ENCODE data around the gene TC2N. TPM values are rescaled to one million over a fixed set of nuclear protein-coding genes. Genes with fewer than 3 reads are reported as not detected.

Gene TC2N
- total and polyA plus RNA-seq, 2 donors = 23.9 to 42.5 TPM

DNA sequence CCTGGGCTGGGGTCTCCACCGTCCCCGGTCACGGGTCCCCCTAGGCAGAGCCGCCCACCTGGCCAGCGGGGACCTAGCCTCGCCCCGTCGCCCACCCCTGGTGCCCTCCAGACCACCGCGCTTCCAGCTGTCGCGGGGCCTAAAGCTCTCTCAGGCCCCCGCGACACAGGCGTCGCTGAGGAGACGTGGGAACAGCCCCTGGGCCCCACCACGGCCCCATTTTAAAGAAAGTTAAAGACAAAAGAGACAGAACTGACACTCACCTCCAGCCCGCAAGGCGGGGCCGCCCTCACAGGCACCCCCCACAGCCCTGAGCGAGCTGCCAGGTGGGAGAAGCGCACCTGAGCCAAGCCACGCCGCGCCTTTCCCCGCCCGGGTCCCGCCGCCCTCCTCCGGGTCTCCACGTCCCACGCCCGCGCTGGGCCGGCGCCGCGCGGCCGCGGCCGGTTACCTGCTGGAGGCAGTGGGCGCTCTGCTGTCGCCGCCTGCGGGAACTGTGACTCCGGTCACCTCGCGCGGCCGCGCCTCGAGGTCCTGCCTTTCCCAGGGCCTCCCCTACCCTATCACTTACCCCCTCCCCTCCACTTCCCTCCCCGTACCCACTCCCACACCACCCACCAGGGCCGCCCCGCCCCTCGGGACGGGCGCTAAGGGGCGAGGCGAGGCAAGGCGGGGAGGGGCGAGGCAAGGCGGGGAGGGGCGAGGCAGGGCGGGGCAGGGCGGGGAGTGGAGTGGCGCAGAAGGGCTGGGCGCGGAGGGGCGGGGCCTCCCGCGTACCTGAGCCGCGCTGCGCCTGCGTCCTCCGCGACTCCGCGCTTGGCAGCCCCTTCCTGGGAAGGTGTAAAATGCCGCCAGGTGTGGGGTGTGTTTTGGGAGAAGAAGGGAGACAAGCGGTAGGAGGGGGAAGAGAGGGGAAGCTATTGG is 31.2 kb downstream of the TC2N start:
- peaks cover 32 to 48% of the 10 kb centered on the region in 2 donors for H3K27me3 ChIP-seq (ENCODE audit: control insufficient read depth in 2 of 2, insufficient read depth in 1 of 2, low read length in 1 of 2)
- peak overlapping the region; percentile 49 to 59 for H3K4me3 ChIP-seq (ENCODE audit: low read length in 2 of 2)
- H3K4me1 ChIP-seq (ENCODE audit: control insufficient read depth in 2 of 2, insufficient read depth in 2 of 2, low read length in 2 of 2) = peaks cover 13 to 18% of the 10 kb centered on the region in 2 donors
- WGBS = 1% methylated on average over 84 of the region's 84 CpGs
- peak; percentile 38 to 91 (median 76) for DNase-seq (ENCODE audit: low read depth in 6 of 9, low spot score in 9 of 9)
- no peaks in the 10 kb centered on the region for H3K36me3 ChIP-seq (ENCODE audit: control insufficient read depth in 2 of 2, insufficient read depth in 2 of 2, low read length in 1 of 2)
- no peaks in the 10 kb centered on the region for H3K9me3 ChIP-seq (ENCODE audit: control insufficient read depth in 2 of 2, insufficient read depth in 1 of 2, low read length in 1 of 2)
- peak overlapping the region in 1 of 2 donors; percentile 58 for H3K27ac ChIP-seq (ENCODE audit: low read depth in 1 of 2, low read length in 1 of 2)

DNA sequence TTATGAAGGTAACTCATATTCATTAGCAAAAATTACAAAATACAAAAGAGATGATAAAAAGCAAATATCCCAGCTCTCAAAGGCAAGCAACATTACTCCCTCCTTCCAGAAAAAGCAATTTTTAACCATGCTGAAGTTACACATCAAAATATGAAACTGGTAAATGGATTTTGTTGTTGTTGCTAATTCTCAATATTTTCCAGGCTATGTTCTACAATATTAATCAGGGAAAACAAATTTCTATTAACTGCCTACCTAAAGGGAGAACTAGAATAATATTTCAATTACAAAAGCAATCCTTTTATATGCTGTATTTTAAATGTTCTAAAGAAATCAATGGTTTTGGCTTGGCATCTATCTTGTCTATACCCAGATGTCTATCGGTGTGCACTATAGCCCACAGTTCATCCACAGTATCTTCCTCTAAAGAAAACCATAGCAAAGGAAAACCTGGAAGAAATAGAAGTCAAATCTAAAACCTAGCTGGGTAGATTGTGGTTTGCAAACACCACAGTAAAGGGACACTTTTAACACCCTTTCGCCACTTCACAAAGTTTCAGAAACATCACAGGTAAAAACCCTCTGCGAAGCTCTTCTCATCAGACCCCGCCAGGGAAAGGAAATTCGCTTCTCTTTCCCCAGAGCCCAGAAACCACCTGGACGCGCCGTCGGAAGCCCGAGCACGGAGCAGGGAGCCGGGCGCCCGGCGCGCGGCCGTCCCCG is 32.0 kb downstream of the TC2N start:
- 2% methylated on average over 19 of the region's 19 CpGs for WGBS
- H3K36me3 ChIP-seq (ENCODE audit: control insufficient read depth in 2 of 2, insufficient read depth in 2 of 2, low read length in 1 of 2) = no peaks in the 10 kb centered on the region
- H3K4me3 ChIP-seq (ENCODE audit: low read length in 2 of 2) = peak overlapping the region; percentile 49 to 59
- peak in 5 of 9 donors; percentile 21 to 61 (median 22) for DNase-seq (ENCODE audit: low read depth in 6 of 9, low spot score in 9 of 9)
- H3K27ac ChIP-seq (ENCODE audit: low read depth in 1 of 2, low read length in 1 of 2) = peak overlapping the region in 1 of 2 donors; percentile 44
- H3K27me3 ChIP-seq (ENCODE audit: control insufficient read depth in 2 of 2, insufficient read depth in 1 of 2, low read length in 1 of 2) = peaks cover 32 to 48% of the 10 kb centered on the region in 2 donors
- H3K9me3 ChIP-seq (ENCODE audit: control insufficient read depth in 2 of 2, insufficient read depth in 1 of 2, low read length in 1 of 2) = no peaks in the 10 kb centered on the region
- H3K4me1 ChIP-seq (ENCODE audit: control insufficient read depth in 2 of 2, insufficient read depth in 2 of 2, low read length in 2 of 2) = peaks cover 13 to 18% of the 10 kb centered on the region in 2 donors

DNA sequence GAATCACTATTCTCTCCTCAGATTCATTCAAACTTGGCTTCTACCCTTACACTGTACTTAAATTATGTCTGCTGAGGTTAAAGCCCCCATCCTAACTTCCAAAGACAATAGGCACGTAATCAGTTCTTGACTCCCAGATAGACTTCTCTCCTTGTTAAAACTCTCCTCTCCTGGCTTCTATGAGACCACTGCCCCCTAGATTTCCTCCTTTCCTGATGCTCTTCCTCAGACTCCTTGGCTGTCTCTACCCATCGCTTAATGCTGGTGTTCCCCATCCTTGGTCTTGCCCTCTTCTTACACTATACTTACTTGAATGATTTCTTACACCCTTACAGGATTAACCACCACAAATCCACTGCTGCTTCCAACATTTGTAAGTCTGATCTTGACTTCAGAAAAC is 32.8 kb downstream of the TC2N start:
- Histone ChIP-seq H3K4me3 (ENCODE audit: low read length in 2 of 2) (no peak overlapping the region), H3K9me3 (ENCODE audit: control insufficient read depth in 2 of 2, insufficient read depth in 1 of 2, low read length in 1 of 2) (no peaks in the 10 kb centered on the region), H3K4me1 (ENCODE audit: control insufficient read depth in 2 of 2, insufficient read depth in 2 of 2, low read length in 2 of 2) (peaks cover 13 to 16% of the 10 kb centered on the region in 2 donors), H3K27me3 (ENCODE audit: control insufficient read depth in 2 of 2, insufficient read depth in 1 of 2, low read length in 1 of 2) (peaks cover 32 to 48% of the 10 kb centered on the region in 2 donors), H3K36me3 (ENCODE audit: control insufficient read depth in 2 of 2, insufficient read depth in 2 of 2, low read length in 1 of 2) (no peaks in the 10 kb centered on the region), H3K27ac (ENCODE audit: low read depth in 1 of 2, low read length in 1 of 2) (no peak overlapping the region)
- whole genome bisulfite sequencing = 95% methylated on average over 2 of the region's 2 CpGs
- no peak for DNase-seq (ENCODE audit: low read depth in 6 of 9, low spot score in 9 of 9)

DNA sequence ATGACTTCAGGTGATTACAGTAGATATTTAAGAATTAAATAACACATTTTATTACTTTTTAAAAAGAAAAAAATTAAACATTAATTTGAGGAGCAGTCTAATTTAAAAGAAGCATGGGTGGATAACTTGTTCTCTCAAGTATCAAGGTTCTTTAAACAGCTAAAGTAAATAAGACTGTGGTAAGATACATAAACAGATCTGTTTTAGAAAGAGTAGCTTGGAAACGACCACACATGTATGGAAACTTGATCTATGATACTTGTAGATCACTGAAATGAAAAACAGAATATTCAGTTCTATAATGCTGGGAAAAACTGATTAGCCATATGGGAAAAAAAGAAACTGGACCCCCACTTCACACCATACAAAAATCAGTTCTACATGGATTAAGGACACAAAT is 36.0 kb downstream of the TC2N start:
- Histone ChIP-seq H3K9me3 (ENCODE audit: control insufficient read depth in 2 of 2, insufficient read depth in 1 of 2, low read length in 1 of 2) (no peaks in the 10 kb centered on the region), H3K4me3 (ENCODE audit: low read length in 2 of 2) (no peak overlapping the region), H3K36me3 (ENCODE audit: control insufficient read depth in 2 of 2, insufficient read depth in 2 of 2, low read length in 1 of 2) (no peaks in the 10 kb centered on the region), H3K27me3 (ENCODE audit: control insufficient read depth in 2 of 2, insufficient read depth in 1 of 2, low read length in 1 of 2) (peaks cover 22 to 30% of the 10 kb centered on the region in 2 donors), H3K4me1 (ENCODE audit: control insufficient read depth in 2 of 2, insufficient read depth in 2 of 2, low read length in 2 of 2) (peaks cover 4 to 7% of the 10 kb centered on the region in 2 donors), H3K27ac (ENCODE audit: low read depth in 1 of 2, low read length in 1 of 2) (no peak overlapping the region)
- no peak for DNase-seq (ENCODE audit: low read depth in 6 of 9, low spot score in 9 of 9)
- WGBS = 87% methylated on average over 1 of the region's 1 CpG

DNA sequence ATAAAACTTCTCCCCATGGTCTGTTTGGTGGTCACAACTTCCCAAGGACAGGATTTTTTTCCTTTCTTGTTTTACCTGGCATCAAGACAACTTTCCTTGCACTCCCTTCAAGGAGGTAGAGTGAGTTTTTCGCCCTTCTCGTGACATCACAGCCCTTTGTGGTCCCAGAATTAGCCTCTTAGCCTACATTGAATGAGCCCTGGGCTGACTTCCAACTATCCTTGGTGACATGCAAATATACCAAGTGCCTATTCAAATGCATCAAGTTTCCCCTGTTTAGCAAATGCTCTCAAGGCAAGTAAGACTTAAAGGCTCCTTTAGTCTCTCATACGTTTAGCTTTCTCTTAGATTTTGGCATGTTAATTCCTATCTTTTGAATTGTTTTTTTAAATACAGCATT is 36.6 kb downstream of the TC2N start:
- Histone ChIP-seq H3K9me3 (ENCODE audit: control insufficient read depth in 2 of 2, insufficient read depth in 1 of 2, low read length in 1 of 2) (no peaks in the 10 kb centered on the region), H3K27ac (ENCODE audit: low read depth in 1 of 2, low read length in 1 of 2) (no peak overlapping the region), H3K27me3 (ENCODE audit: control insufficient read depth in 2 of 2, insufficient read depth in 1 of 2, low read length in 1 of 2) (peaks cover 17 to 24% of the 10 kb centered on the region in 2 donors), H3K36me3 (ENCODE audit: control insufficient read depth in 2 of 2, insufficient read depth in 2 of 2, low read length in 1 of 2) (no peaks in the 10 kb centered on the region), H3K4me3 (ENCODE audit: low read length in 2 of 2) (no peak overlapping the region), H3K4me1 (ENCODE audit: control insufficient read depth in 2 of 2, insufficient read depth in 2 of 2, low read length in 2 of 2) (peaks cover 1 to 3% of the 10 kb centered on the region in 2 donors)
- no peak for DNase-seq (ENCODE audit: low read depth in 6 of 9, low spot score in 9 of 9)
- 89% methylated on average over 3 of the region's 3 CpGs for WGBS

DNA sequence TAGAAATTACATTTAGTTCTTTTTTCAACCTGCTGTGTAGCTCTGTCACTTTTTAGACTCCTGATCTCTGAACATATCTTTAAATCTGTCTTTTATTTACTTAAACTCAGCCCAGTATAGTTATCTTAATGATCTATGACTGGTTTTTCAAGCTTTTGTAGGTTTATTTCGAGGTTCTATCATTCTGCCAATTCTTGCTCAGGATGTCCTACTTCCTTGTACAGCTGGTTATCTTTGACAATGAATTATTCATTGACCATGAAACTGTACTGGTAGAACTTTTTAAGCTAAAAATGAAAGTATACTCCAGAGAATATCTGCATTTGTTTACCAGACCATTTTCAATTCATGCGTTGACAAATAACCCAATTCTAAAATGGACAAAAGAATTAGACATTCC is 37.8 kb downstream of the TC2N start:
- 64% methylated on average over 2 of the region's 2 CpGs for WGBS
- no peaks in the 10 kb centered on the region for H3K9me3 ChIP-seq (ENCODE audit: control insufficient read depth in 2 of 2, insufficient read depth in 1 of 2, low read length in 1 of 2)
- H3K36me3 ChIP-seq (ENCODE audit: control insufficient read depth in 2 of 2, insufficient read depth in 2 of 2, low read length in 1 of 2) = no peaks in the 10 kb centered on the region
- H3K4me3 ChIP-seq (ENCODE audit: low read length in 2 of 2) = no peak overlapping the region
- peaks cover 11 to 12% of the 10 kb centered on the region in 2 donors for H3K27me3 ChIP-seq (ENCODE audit: control insufficient read depth in 2 of 2, insufficient read depth in 1 of 2, low read length in 1 of 2)
- no peaks in the 10 kb centered on the region for H3K4me1 ChIP-seq (ENCODE audit: control insufficient read depth in 2 of 2, insufficient read depth in 2 of 2, low read length in 2 of 2)
- no peak for DNase-seq (ENCODE audit: low read depth in 6 of 9, low spot score in 9 of 9)
- H3K27ac ChIP-seq (ENCODE audit: low read depth in 1 of 2, low read length in 1 of 2) = no peak overlapping the region

DNA sequence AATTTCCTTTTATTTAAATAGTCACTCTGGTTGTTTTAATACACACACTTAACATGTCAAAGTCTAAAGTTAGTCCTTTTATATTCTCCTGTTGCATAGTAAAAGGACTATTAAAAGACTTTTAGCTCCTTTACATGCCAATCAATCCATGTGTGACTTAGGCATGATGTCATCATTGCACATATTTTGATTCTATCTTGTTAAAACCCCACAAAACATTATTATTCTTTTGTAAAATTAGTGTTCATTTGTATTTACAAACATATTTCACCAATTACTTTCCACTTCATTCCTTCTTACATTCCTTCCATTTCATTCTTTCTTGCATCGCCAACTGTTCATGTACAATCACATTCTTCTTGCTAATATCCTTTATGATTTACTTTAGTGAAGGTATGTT is 39.6 kb downstream of the TC2N start:
- 100% methylated on average over 1 of the region's 1 CpG for WGBS
- Histone ChIP-seq H3K27me3 (ENCODE audit: control insufficient read depth in 2 of 2, insufficient read depth in 1 of 2, low read length in 1 of 2) (peaks cover 0 to 2% of the 10 kb centered on the region in 2 donors), H3K4me1 (ENCODE audit: control insufficient read depth in 2 of 2, insufficient read depth in 2 of 2, low read length in 2 of 2) (no peaks in the 10 kb centered on the region), H3K36me3 (ENCODE audit: control insufficient read depth in 2 of 2, insufficient read depth in 2 of 2, low read length in 1 of 2) (no peaks in the 10 kb centered on the region), H3K27ac (ENCODE audit: low read depth in 1 of 2, low read length in 1 of 2) (no peak overlapping the region), H3K9me3 (ENCODE audit: control insufficient read depth in 2 of 2, insufficient read depth in 1 of 2, low read length in 1 of 2) (no peaks in the 10 kb centered on the region), H3K4me3 (ENCODE audit: low read length in 2 of 2) (no peak overlapping the region)
- DNase-seq (ENCODE audit: low read depth in 6 of 9, low spot score in 9 of 9) = no peak

DNA sequence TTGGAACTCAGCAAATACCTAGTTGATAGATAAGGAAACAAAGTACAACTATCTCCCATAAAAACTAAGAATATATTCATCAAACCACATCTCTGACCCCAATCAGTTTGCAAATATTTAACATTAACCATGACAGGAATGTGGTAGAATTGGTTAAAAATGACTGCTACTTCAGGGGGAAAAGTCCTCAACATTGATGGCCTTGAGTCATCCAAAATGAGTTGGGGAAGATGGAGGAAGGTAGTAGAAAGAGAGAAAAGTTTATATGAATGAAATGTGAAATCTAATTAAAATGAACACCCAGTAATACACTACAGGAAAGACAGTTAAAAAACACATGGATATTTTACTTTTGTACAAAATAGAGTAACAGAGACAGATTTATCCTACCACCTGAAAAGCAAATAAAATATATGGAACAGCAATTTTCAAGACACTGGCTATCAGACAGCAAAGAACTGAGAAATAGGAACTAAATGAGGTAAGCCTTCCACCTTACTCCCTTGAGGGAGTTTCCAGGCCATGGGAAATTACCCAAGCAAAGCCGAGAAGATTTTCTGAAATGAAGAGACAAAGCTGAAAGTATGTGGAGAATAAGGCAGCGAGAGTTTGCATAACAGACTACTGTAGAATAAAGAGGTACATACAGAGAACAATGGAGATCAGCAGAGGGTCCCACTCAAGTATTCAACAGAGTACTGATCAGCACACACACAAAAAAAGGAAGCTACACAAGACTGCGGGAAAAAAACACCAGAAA is 49.6 kb downstream of the TC2N start:
- no peaks in the 10 kb centered on the region for H3K9me3 ChIP-seq (ENCODE audit: control insufficient read depth in 2 of 2, insufficient read depth in 1 of 2, low read length in 1 of 2)
- H3K4me3 ChIP-seq (ENCODE audit: low read length in 2 of 2) = no peak overlapping the region
- no peak for DNase-seq (ENCODE audit: low read depth in 6 of 9, low spot score in 9 of 9)
- no peaks in the 10 kb centered on the region for H3K36me3 ChIP-seq (ENCODE audit: control insufficient read depth in 2 of 2, insufficient read depth in 2 of 2, low read length in 1 of 2)
- WGBS = 93% methylated on average over 3 of the region's 3 CpGs
- H3K27me3 ChIP-seq (ENCODE audit: control insufficient read depth in 2 of 2, insufficient read depth in 1 of 2, low read length in 1 of 2) = no peaks in the 10 kb centered on the region
- no peak overlapping the region for H3K27ac ChIP-seq (ENCODE audit: low read depth in 1 of 2, low read length in 1 of 2)
- H3K4me1 ChIP-seq (ENCODE audit: control insufficient read depth in 2 of 2, insufficient read depth in 2 of 2, low read length in 2 of 2) = no peaks in the 10 kb centered on the region
